Stimulated activated CD4-positive, alpha-beta T cell treated with anti-CD3 and anti-CD28 coated beads, Interleukin-4, amount 100 ng/mL, for 4 hours (primary cell): Measurements from ENCODE around the gene MAP3K3.
"Not testable (repeated sequence)": the region's sequence is repeated elsewhere in the genome, so short reads cannot be mapped to it uniquely, and the experiment has no call there.

Source experiments
- DNase-seq, 2 experiments: peaks; one replicate each; pipeline ENCODE4 v3.0.0-alpha.2; 2020

Gene MAP3K3

GRCh38 chr17:63709110-63709509 is 86.9 kb downstream of the MAP3K3 start:
- DNase-seq: no peak

- DNase-seq: no peak
Observed at GRCh38 chr17:63714550-63715277, 92.5 kb downstream of the MAP3K3 start.

GRCh38 chr17:63716426-63716825 is 94.2 kb downstream of the MAP3K3 start:
- DNase-seq: no peak

DNA sequence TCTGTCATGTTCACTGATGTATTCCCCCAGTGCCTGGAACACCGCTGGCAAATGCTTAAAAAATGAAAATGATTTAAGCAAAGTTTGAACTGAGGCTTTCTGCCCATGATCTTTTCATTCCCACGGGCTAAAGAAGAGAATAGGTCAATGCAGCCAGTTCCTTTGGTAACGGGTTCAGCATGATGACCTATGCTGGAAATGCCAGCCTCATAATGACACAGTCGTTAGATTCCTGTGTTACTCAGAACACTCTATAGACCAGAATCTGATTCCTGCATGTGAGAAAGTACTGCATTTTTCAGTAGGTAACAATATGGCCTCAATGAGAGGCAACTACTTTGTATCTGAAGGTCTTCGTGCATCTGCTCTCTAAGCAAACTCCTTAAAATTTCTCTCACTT is 96.8 kb downstream of the MAP3K3 start:
- DNase-seq: no peak

DNA sequence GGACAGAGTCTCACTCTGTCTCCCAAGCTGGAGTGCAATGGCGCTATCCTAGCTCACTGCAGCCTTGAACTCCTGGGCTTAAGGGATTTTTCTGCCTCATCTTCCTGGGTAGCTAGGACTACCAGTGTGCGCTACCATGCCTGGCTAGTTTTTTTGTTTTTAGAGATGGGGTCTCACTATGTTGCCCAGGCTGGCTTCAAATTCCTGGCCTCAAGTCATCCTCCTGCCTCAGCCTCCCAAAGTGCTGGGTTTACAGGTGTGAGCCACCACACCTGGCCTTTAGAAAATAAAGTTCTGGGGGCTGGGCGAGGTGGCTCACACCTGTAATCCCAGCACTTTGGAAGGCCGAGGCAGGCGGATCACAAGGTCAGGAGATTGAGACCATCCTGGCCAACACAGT is 98.0 kb downstream of the MAP3K3 start:
- not testable (repeated sequence) for DNase-seq

GRCh38 chr17:63722403-63722802 is 100.2 kb downstream of the MAP3K3 start:
- DNase-seq: no peak

- no peak for DNase-seq
Observed at GRCh38 chr17:63735691-63736090, 113.5 kb downstream of the MAP3K3 start.

GRCh38 chr17:63740464-63741142 is 118.4 kb downstream of the MAP3K3 start:
- no peak for DNase-seq

DNA sequence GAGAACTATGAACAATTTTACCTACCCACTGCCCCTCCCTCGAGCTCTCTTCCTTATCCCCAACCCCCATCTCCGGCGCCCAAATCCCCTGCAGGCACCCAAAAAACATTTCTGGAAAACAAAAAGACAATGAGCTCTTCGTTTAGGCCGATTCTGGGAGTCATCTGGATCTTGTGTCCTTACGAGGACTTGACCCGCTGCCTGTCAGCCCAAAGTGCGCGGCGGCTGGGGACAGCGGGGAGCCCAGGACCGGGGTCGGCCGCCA is 118.9 kb downstream of the MAP3K3 start:
- no peak for DNase-seq

DNA sequence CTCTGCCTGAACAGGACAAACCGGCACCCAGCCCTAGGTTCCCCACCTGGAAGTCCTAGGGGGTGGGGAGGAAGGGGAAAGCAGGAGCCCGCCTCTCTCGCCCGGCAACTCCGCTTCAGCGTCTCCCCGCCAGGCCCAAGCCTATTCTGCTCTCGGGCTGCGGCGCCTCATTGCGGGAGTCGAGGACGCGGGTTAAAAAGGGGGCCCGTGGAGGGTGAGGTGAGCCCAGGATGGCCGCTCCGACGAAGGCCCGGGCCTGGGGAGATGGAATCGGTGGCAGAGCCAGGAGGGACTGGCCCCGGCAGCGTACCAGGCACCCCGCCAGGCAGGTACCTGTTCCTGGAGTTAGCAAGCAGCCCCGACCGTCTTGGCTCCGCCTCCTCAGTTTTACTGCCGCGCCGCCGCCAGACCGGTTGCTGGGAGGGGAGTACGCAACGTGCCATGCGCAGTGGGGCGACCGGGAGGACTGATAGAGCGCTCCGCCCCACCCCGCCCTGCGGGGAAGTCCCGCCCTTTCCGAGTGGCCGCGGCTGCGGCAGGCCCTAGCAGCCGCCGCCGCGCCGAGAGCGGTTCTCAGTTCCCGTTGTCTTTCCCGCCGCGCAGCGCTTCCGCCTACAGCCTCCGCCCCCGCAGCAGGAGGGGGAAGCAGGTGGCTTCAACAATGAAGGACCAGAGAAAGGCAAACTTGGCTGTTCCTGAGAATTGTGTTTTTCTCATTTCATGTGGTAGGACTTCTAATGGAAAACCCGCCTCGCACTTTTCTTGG is 119.4 kb downstream of the MAP3K3 start, which contains the start of gene STRADA:
Gene STRADA, minus strand, starts transcription at position 392 of the 766 bp plus-strand sequence. CDS start 13,430 bp downstream, outside the sequence.
- DNase-seq: peak; percentile 98 to 99
